Measurements from ENCODE around the gene TTLL5.

GRCh38 chr14:75879031-75879430 lies 218.0 kb downstream of the TTLL5 start:
- no peak for TF ChIP-seq ELF4 (IDR thresholded peaks at IDR 0.05)
- no peak for TF ChIP-seq FOXK2 (IDR thresholded peaks at IDR 0.05)
- TF ChIP-seq FOXM1 (IDR thresholded peaks at IDR 0.05; ENCODE audit: borderline replicate concordance), result no peak
- TF ChIP-seq SP1 (IDR thresholded peaks at IDR 0.05), result no peak
- TF ChIP-seq SUZ12 (IDR thresholded peaks at IDR 0.05), result no peak

Measured in HEK293T (cell line).